ENCODE results near the gene TRMT11.

GRCh38 chr6:126054258-126054702 is 67.9 kb downstream of the TRMT11 start:
- no peak for TF ChIP-seq CTCF (IDR thresholded peaks at IDR 0.05; ENCODE audit: insufficient read depth, low read length, poor library complexity, severe bottlenecking)
- TF ChIP-seq EZH2phosphoT487 (conservative IDR thresholded peaks at IDR 0.05; ENCODE audit: low read length): no peak

Data from SU-DHL-6 (cell line).